K562 (cell line): ENCODE results near the gene SLC7A8. TPM values are rescaled to one million over a fixed set of nuclear protein-coding genes. Genes with fewer than 3 reads are reported as not detected.

Source experiments
- CBX5 ChIP-seq: IDR thresholded peaks from 2 replicates; pipeline ENCODE4 v1.6.1; 2014; ENCODE audit warnings: low read depth, borderline replicate concordance
- CEBPG ChIP-seq, 3 experiments: fragments of 200-800 bp in 1 of 3; sonication (Bioruptor generic) in 1 of 3; sonication (generic) in 1 of 3; formaldehyde crosslinking in 1 of 3; IDR thresholded peaks in 2 of 3; conservative IDR thresholded peaks in 1 of 3; 2 replicates each; pipeline versions ENCODE4 v1.6.1 to v1.8.0; 2016 to 2022; ENCODE audit warnings: missing compliant biosample characterization in 2 of 3, missing genetic modification characterization in 2 of 3, mild to moderate bottlenecking in 1 of 3, missing genetic modification reagents in 1 of 3
- CTBP1 ChIP-seq: fragments of 450-650 bp; IDR thresholded peaks from 2 replicates; pipeline ENCODE4 v1.6.1; 2016; ENCODE audit warnings: borderline replicate concordance
- NCOR1 ChIP-seq: fragments of 450-650 bp; IDR thresholded peaks from 2 replicates; pipeline ENCODE4 v1.6.1; 2016; ENCODE audit warnings: mild to moderate bottlenecking, moderate library complexity
- NFE2 ChIP-seq: IDR thresholded peaks from 2 replicates; pipeline ENCODE4 v1.6.1; 2014; ENCODE audit warnings: antibody characterized with exemption, low read depth
- NRF1 ChIP-seq, 2 experiments: fragments of 450-650 bp; IDR thresholded peaks in 1 of 2; conservative IDR thresholded peaks in 1 of 2; 2 replicates each; pipeline ENCODE4 v1.6.1; 2014; ENCODE audit warnings: mild to moderate bottlenecking in 2 of 2
- POLR2A ChIP-seq: fragments of 450-650 bp; conservative IDR thresholded peaks from 2 replicates; pipeline ENCODE4 v1.6.1; 2016
- PURB ChIP-seq: sonication (generic); formaldehyde crosslinking; IDR thresholded peaks from 2 replicates; pipeline ENCODE4 v1.9.0; 2021; ENCODE audit warnings: low read depth, mild to moderate bottlenecking, missing genetic modification reagents
- RBBP5 ChIP-seq: fragments of 200-600 bp; sonication (generic); IDR thresholded peaks from 2 replicates; pipeline ENCODE4 v1.6.1; 2012; ENCODE audit warnings: borderline replicate concordance, mild to moderate bottlenecking, low read length, control low read depth, inconsistent platforms; ENCODE audit not compliant: insufficient read depth, poor library complexity, severe bottlenecking
- RCOR1 ChIP-seq, 2 experiments: IDR thresholded peaks; 2 replicates each; pipeline ENCODE4 v1.6.1; 2012; ENCODE audit warnings: low read depth in 2 of 2, low read length in 2 of 2, borderline replicate concordance in 1 of 2, improper control_type of control experiment in 1 of 2
- SMARCE1 ChIP-seq: fragments of 450-650 bp; IDR thresholded peaks from 2 replicates; pipeline ENCODE4 v1.7.1; 2016; ENCODE audit warnings: mild to moderate bottlenecking
- SRF ChIP-seq, 2 experiments: fragments of 250-450, 450-650 bp in 1 of 2; sonication (Bioruptor Pico) in 1 of 2; sonication (generic) in 1 of 2; formaldehyde crosslinking; IDR thresholded peaks; 2 replicates each; pipeline versions ENCODE4 v1.5.0 to v1.5.1; 2020 to 2022; ENCODE audit warnings: mild to moderate bottlenecking in 1 of 2, missing genetic modification reagents in 1 of 2
- TBL1XR1 ChIP-seq, 2 experiments: IDR thresholded peaks; 2 replicates each; pipeline ENCODE4 v1.6.1; 2012; ENCODE audit warnings: improper control_type of control experiment in 2 of 2, low read length in 2 of 2, mild to moderate bottlenecking in 1 of 2
- ZBTB40 ChIP-seq, 2 experiments: fragments of 450-650 bp in 1 of 2; sonication (generic) in 1 of 2; formaldehyde crosslinking in 1 of 2; IDR thresholded peaks; 2 replicates each; pipeline versions ENCODE4 v1.7.1 to v1.9.0; 2016 to 2022; ENCODE audit warnings: inconsistent platforms in 1 of 2, mild to moderate bottlenecking in 1 of 2, missing genetic modification reagents in 1 of 2
- ZNF23 ChIP-seq: fragments of 250-450 bp; sonication (Bioruptor Pico); IDR thresholded peaks from 2 replicates; pipeline ENCODE4 v1.4.0; 2020; ENCODE audit warnings: mild to moderate bottlenecking
- ZNF583 ChIP-seq: fragments of 250-450 bp; sonication (Bioruptor Pico); IDR thresholded peaks from 2 replicates; pipeline ENCODE4 v1.4.0; 2020
- polyA plus RNA-seq, 8 experiments: library from polyadenylated mRNA; depleted of rRNA in 4 of 8; stranded (reverse) in 5 of 8; unstranded in 3 of 8; fragments of >200 nt; fragmentation: Nextera tagmentation in 2 of 8; fragmentation: Illumina TruSeq in 1 of 8; extraction: Ambion mirVana in 2 of 8; extraction: Trizol in 1 of 8; gene quantifications; 2 replicates each; pipeline versions ENCODE4 v1.2.1 to v1.2.3, GENCODE V29; 2011 to 2014; ENCODE audit warnings: inconsistent platforms in 1 of 8, missing spikeins in 1 of 8
- total RNA-seq, 7 experiments: library from RNA; depleted of rRNA in 6 of 7; stranded (reverse); fragments of >200 nt in 6 of 7; fragmentation: Illumina TruSeq in 2 of 7; extraction: Trizol in 2 of 7; gene quantifications; 2 replicates each; pipeline versions ENCODE4 v1.2.1 to v1.2.3, GENCODE V29; 2011 to 2021; ENCODE audit warnings: low replicate concordance in 1 of 7
- TF ChIP-seq, protein P1 (sequence below): fragments of 450-650 bp; conservative IDR thresholded peaks from 2 replicates; pipeline ENCODE4 v1.6.1; 2016; ENCODE audit warnings: missing genetic modification characterization, low read depth, mild to moderate bottlenecking, control low read depth, missing compliant biosample characterization

The SLC7A8 gene
- total and polyA plus RNA-seq, 9 of the 15 experiments (the other 6 are each of a cell fraction or from before 2014, with no cell fraction given): 2.0 to 33.0 (median 6.0) TPM

DNA sequence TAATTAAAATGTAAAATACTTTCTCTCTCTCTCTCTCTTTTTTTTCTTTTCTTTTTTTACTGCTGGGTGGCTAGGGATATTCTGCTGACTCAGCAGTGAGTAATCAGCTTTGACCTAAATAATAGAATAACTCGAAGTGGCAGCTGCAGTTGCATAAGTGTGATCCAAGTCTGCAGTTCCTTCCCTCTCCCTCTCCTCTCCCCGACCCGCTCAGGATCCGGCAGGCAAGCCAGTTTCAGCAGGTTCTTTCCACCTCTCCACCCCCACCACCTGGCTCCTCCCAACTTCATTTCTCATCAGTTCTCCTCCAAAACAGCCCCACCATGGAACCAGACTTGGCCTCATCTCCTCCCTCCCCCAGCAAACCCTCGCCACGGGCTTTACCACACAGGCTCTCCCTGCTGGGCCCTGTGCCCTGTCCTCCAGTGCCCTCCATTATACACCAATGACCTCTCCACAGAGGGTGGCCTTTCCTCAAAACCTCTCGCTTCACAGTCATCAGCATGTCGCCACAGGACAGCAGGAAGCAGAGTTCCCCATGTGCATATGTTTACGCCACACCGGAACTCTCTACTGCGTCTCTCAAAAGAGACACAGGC is 22.4 kb downstream of the SLC7A8 start (continued):
- TF ChIP-seq, protein P1, sequence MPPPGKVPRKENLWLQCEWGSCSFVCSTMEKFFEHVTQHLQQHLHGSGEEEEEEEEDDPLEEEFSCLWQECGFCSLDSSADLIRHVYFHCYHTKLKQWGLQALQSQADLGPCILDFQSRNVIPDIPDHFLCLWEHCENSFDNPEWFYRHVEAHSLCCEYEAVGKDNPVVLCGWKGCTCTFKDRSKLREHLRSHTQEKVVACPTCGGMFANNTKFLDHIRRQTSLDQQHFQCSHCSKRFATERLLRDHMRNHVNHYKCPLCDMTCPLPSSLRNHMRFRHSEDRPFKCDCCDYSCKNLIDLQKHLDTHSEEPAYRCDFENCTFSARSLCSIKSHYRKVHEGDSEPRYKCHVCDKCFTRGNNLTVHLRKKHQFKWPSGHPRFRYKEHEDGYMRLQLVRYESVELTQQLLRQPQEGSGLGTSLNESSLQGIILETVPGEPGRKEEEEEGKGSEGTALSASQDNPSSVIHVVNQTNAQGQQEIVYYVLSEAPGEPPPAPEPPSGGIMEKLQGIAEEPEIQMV (tag): no peak
- TF ChIP-seq NRF1 (conservative IDR thresholded peaks at IDR 0.05 in 1 of 2, IDR thresholded peaks at IDR 0.05 in 1 of 2) (no peak), ZNF23 (CRISPR knock-in tag) (no peak), NCOR1 (peak; percentile 77), ZNF583 (CRISPR knock-in tag) (0 out of 2 replicates have a peak, but pooled peaks have one; percentile 48), CEBPG (CRISPR knock-in tag; IDR thresholded peaks at IDR 0.05) (no peak), CEBPG (tag; conservative IDR thresholded peaks at IDR 0.05 in 1 of 2, IDR thresholded peaks at IDR 0.05 in 1 of 2) (peak; percentile 48 to 58), ZBTB40 (IDR thresholded peaks at IDR 0.05) (no peak; the same call in none of the 2 replicates), ZBTB40 (CRISPR knock-in tag; IDR thresholded peaks at IDR 0.05) (no peak), SRF (CRISPR knock-in tag; IDR thresholded peaks at IDR 0.05) (0 out of 4 replicates have a peak, but pooled peaks of 1 of the 2 experiments have one; percentile 14), PURB (no peak), RBBP5 (peak; percentile 63), CTBP1 (peak; percentile 33; the same call in 1 of the 2 replicates), TBL1XR1 (IDR thresholded peaks at IDR 0.05; ENCODE audit: low read length in 2 of 2) (peak in 1 of 2 experiments; percentile 64; a peak in 1 of 4 replicates), RCOR1 (IDR thresholded peaks at IDR 0.05; ENCODE audit: borderline replicate concordance in 1 of 2, low read depth in 2 of 2, low read length in 2 of 2) (0 out of 4 replicates have a peak, but pooled peaks of 1 of the 2 experiments have one; percentile 26), SMARCE1 (peak; percentile 75; the same call in 1 of the 2 replicates), CBX5 (no peak), NFE2 (peak; percentile 89), POLR2A (peak; percentile 57)
